Memory B cell (primary cell): ENCODE data around the gene ASPG.

Source experiments
- ATAC-seq: fragments of 150-1000 bp; cut with Tn5 transposase; 2 replicates; pipeline ENCODE4 v1.10.0; 2021; ENCODE audit warnings: low read depth, mild to moderate bottlenecking, moderate library complexity
- DNase-seq, 2 donors: peaks; one replicate each; pipeline ENCODE4 v3.0.0; 2022; ENCODE audit warnings: low spot score in 2 of 2
- H3K27ac Mint-ChIP-seq: one replicate; pipeline ENCODE4 v1.8.0; 2022; ENCODE audit warnings: mild to moderate bottlenecking, moderate library complexity, mixed read lengths
- H3K27me3 Mint-ChIP-seq: one replicate; pipeline ENCODE4 v1.8.0; 2022; ENCODE audit warnings: mixed read lengths
- H3K36me3 Mint-ChIP-seq: one replicate; pipeline ENCODE4 v1.8.0; 2022; ENCODE audit warnings: mild to moderate bottlenecking, mixed read lengths
- H3K4me1 Mint-ChIP-seq: one replicate; pipeline ENCODE4 v1.8.0; 2022; ENCODE audit warnings: mixed read lengths
- H3K4me3 Mint-ChIP-seq: one replicate; pipeline ENCODE4 v1.8.0; 2022; ENCODE audit warnings: mild to moderate bottlenecking, moderate library complexity, mixed read lengths
- H3K9me3 Mint-ChIP-seq: one replicate; pipeline ENCODE4 v1.8.0; 2022; ENCODE audit warnings: mixed read lengths

ASPG gene

GRCh38 chr14:104062281-104062680 is 23.2 kb upstream of the ASPG start:
- no peaks in the 10 kb centered on the region for H3K4me1 Mint-ChIP-seq
- ATAC-seq (no peak), DNase-seq (no peak)
- H3K27me3 Mint-ChIP-seq: peaks cover 18% of the 10 kb centered on the region
- H3K4me3 Mint-ChIP-seq: no peak overlapping the region
- H3K36me3 Mint-ChIP-seq: no peaks in the 10 kb centered on the region
- H3K9me3 Mint-ChIP-seq: peaks cover 4% of the 10 kb centered on the region
- no peak overlapping the region for H3K27ac Mint-ChIP-seq

GRCh38 chr14:104064003-104064402 is 21.5 kb upstream of the ASPG start:
- no peak for DNase-seq
- H3K4me3 Mint-ChIP-seq: no peak overlapping the region
- H3K27me3 Mint-ChIP-seq: peaks cover 26% of the 10 kb centered on the region
- ATAC-seq: no peak
- no peaks in the 10 kb centered on the region for H3K36me3 Mint-ChIP-seq
- H3K27ac Mint-ChIP-seq: no peak overlapping the region
- H3K4me1 Mint-ChIP-seq: no peaks in the 10 kb centered on the region
- peaks cover 8% of the 10 kb centered on the region for H3K9me3 Mint-ChIP-seq

GRCh38 chr14:104066279-104066678 is 19.2 kb upstream of the ASPG start:
- Mint-ChIP-seq H3K4me3 (no peak overlapping the region), H3K36me3 (no peaks in the 10 kb centered on the region), H3K9me3 (peaks cover 8% of the 10 kb centered on the region), H3K4me1 (no peaks in the 10 kb centered on the region), H3K27me3 (peaks cover 29% of the 10 kb centered on the region), H3K27ac (no peak overlapping the region)
- no peak for ATAC-seq
- no peak for DNase-seq

GRCh38 chr14:104066719-104067295 is 18.7 kb upstream of the ASPG start:
- Mint-ChIP-seq H3K4me1 (no peaks in the 10 kb centered on the region), H3K9me3 (peaks cover 8% of the 10 kb centered on the region), H3K27me3 (peaks cover 28% of the 10 kb centered on the region), H3K36me3 (no peaks in the 10 kb centered on the region), H3K27ac (no peak overlapping the region), H3K4me3 (no peak overlapping the region)
- ATAC-seq (no peak), DNase-seq (no peak)

GRCh38 chr14:104069541-104069940 is 16.0 kb upstream of the ASPG start:
- Mint-ChIP-seq H3K36me3 (peaks cover 2% of the 10 kb centered on the region), H3K27me3 (peaks cover 20% of the 10 kb centered on the region), H3K9me3 (peaks cover 14% of the 10 kb centered on the region), H3K4me3 (no peak overlapping the region), H3K27ac (no peak overlapping the region), H3K4me1 (no peaks in the 10 kb centered on the region)
- ATAC-seq (no peak), DNase-seq (no peak)

GRCh38 chr14:104072586-104072985 is 12.9 kb upstream of the ASPG start:
- Mint-ChIP-seq H3K36me3 (peaks cover 2% of the 10 kb centered on the region), H3K4me3 (no peak overlapping the region), H3K27me3 (peaks cover 17% of the 10 kb centered on the region), H3K9me3 (peaks cover 7% of the 10 kb centered on the region), H3K4me1 (no peaks in the 10 kb centered on the region), H3K27ac (no peak overlapping the region)
- ATAC-seq (no peak), DNase-seq (no peak)

- H3K36me3 Mint-ChIP-seq: peaks cover 2% of the 10 kb centered on the region
- ATAC-seq: no peak
- peaks cover 5% of the 10 kb centered on the region for H3K4me1 Mint-ChIP-seq
- H3K4me3 Mint-ChIP-seq: no peak overlapping the region
- no peak for DNase-seq
- H3K27me3 Mint-ChIP-seq: peaks cover 13% of the 10 kb centered on the region
- H3K9me3 Mint-ChIP-seq: peaks cover 6% of the 10 kb centered on the region
- no peak overlapping the region for H3K27ac Mint-ChIP-seq
Observed at GRCh38 chr14:104073764-104074163, 11.7 kb upstream of the ASPG start.

- ATAC-seq: no peak
- DNase-seq: no peak
- Mint-ChIP-seq H3K4me3 (no peak overlapping the region), H3K4me1 (peaks cover 5% of the 10 kb centered on the region), H3K27ac (no peak overlapping the region), H3K36me3 (peaks cover 2% of the 10 kb centered on the region), H3K27me3 (peaks cover 9% of the 10 kb centered on the region), H3K9me3 (peaks cover 6% of the 10 kb centered on the region)
Observed at GRCh38 chr14:104075530-104076151, 9.9 kb upstream of the ASPG start.

- Mint-ChIP-seq H3K9me3 (peaks cover 6% of the 10 kb centered on the region), H3K4me3 (no peak overlapping the region), H3K4me1 (peaks cover 5% of the 10 kb centered on the region), H3K27me3 (peaks cover 9% of the 10 kb centered on the region), H3K36me3 (peaks cover 2% of the 10 kb centered on the region), H3K27ac (no peak overlapping the region)
- DNase-seq: no peak
- ATAC-seq: no peak
Observed at GRCh38 chr14:104076743-104077142, 8.8 kb upstream of the ASPG start.

GRCh38 chr14:104078031-104078455 is 7.5 kb upstream of the ASPG start:
- Mint-ChIP-seq H3K4me1 (peaks cover 5% of the 10 kb centered on the region), H3K4me3 (no peak overlapping the region), H3K27ac (no peak overlapping the region), H3K9me3 (peaks cover 2% of the 10 kb centered on the region), H3K36me3 (peaks cover 2% of the 10 kb centered on the region), H3K27me3 (peaks cover 13% of the 10 kb centered on the region)
- DNase-seq (peak; percentile 77 to 84), ATAC-seq (peak; percentile 97)

- H3K4me3 Mint-ChIP-seq: no peak overlapping the region
- H3K27me3 Mint-ChIP-seq: peaks cover 10% of the 10 kb centered on the region
- ATAC-seq (no peak), DNase-seq (no peak)
- H3K36me3 Mint-ChIP-seq: no peaks in the 10 kb centered on the region
- no peak overlapping the region for H3K27ac Mint-ChIP-seq
- peaks cover 5% of the 10 kb centered on the region for H3K4me1 Mint-ChIP-seq
- H3K9me3 Mint-ChIP-seq: no peaks in the 10 kb centered on the region
Observed at GRCh38 chr14:104080376-104081260, 4.9 kb upstream of the ASPG start.

- no peaks in the 10 kb centered on the region for H3K9me3 Mint-ChIP-seq
- H3K36me3 Mint-ChIP-seq: no peaks in the 10 kb centered on the region
- H3K27ac Mint-ChIP-seq: no peak overlapping the region
- DNase-seq (no peak), ATAC-seq (no peak)
- H3K27me3 Mint-ChIP-seq: peaks cover 8% of the 10 kb centered on the region
- H3K4me3 Mint-ChIP-seq: no peak overlapping the region
- H3K4me1 Mint-ChIP-seq: peaks cover 5% of the 10 kb centered on the region
Observed at GRCh38 chr14:104081261-104081835, 4.2 kb upstream of the ASPG start.

- Mint-ChIP-seq H3K9me3 (no peaks in the 10 kb centered on the region), H3K27ac (no peak overlapping the region), H3K4me3 (no peak overlapping the region), H3K27me3 (peaks cover 12% of the 10 kb centered on the region), H3K36me3 (no peaks in the 10 kb centered on the region), H3K4me1 (peaks cover 5% of the 10 kb centered on the region)
- DNase-seq (no peak), ATAC-seq (no peak)
Observed at GRCh38 chr14:104081951-104082464, 3.5 kb upstream of the ASPG start.

GRCh38 chr14:104082807-104083206 is 2.7 kb upstream of the ASPG start:
- H3K4me3 Mint-ChIP-seq: no peak overlapping the region
- DNase-seq: no peak
- H3K27me3 Mint-ChIP-seq: peaks cover 15% of the 10 kb centered on the region
- H3K27ac Mint-ChIP-seq: no peak overlapping the region
- peaks cover 4% of the 10 kb centered on the region for H3K4me1 Mint-ChIP-seq
- H3K9me3 Mint-ChIP-seq: no peaks in the 10 kb centered on the region
- no peak for ATAC-seq
- H3K36me3 Mint-ChIP-seq: no peaks in the 10 kb centered on the region
